ENCODE measurements around the gene DNMT3B. TPM values are rescaled to one million over a fixed set of nuclear protein-coding genes. Genes with fewer than 3 reads are reported as not detected.

DNMT3B gene
- total RNA-seq, 4 donors from 2014 or later: 0.47 to 2.3 (median 0.81) TPM; not detected in 1

DNA sequence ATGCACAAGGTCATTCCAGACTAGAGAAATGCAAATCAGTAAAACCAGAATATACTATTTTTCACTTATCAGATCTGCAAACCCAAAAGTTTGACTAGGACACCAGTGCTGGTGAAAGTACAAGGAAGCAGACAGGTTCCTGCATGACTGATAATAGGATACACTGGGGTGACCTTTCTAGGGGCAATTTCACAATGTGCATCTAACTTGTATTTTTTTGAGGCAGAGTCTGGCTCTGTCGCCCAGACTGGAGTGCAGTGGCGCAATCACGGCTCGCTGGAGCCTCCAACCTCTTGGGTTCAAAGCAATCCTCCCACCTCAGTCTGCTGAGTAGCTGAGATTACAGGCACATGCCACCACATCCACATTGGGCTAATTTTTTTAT is 30.3 kb upstream of the DNMT3B start:
- H3K27me3 ChIP-seq: no peaks in the 10 kb centered on the region
- H3K4me3 ChIP-seq: no peak overlapping the region
- H3K9me3 ChIP-seq: no peaks in the 10 kb centered on the region
- no peak for TF ChIP-seq POLR2AphosphoS5 (IDR thresholded peaks at IDR 0.05)
- TF ChIP-seq EP300 (IDR thresholded peaks at IDR 0.05): no peak
- TF ChIP-seq CTCF (IDR thresholded peaks at IDR 0.05): no peak
- TF ChIP-seq POLR2A (IDR thresholded peaks at IDR 0.05): no peak
- ATAC-seq: no peak
- H3K36me3 ChIP-seq: peaks cover 0 to 56% of the 10 kb centered on the region in 2 donors
- H3K27ac ChIP-seq: no peak overlapping the region
- WGBS, 2 donors (ENCODE audit: low coverage in 1 of 2): 82 to 89% methylated on average over 4 of the region's 4 CpGs
- H3K4me1 ChIP-seq: peaks cover 0 to 24% (median 0%) of the 10 kb centered on the region in 3 donors

GRCh38 chr20:32737371-32738223 is 24.6 kb upstream of the DNMT3B start:
- 31 to 52% methylated on average over 3 to 6 of the region's 7 CpGs for WGBS, 2 donors (ENCODE audit: low coverage in 1 of 2)
- no peak for ATAC-seq
- H3K36me3 ChIP-seq: peaks cover 0 to 23% of the 10 kb centered on the region in 2 donors
- no peaks in the 10 kb centered on the region for H3K27me3 ChIP-seq
- H3K4me3 ChIP-seq: no peak overlapping the region
- peak overlapping the region in 2 of 4 donors; percentile 14 to 15 for H3K27ac ChIP-seq
- H3K4me1 ChIP-seq: peaks cover 0 to 24% (median 4%) of the 10 kb centered on the region in 3 donors
- no peak for TF ChIP-seq POLR2A (IDR thresholded peaks at IDR 0.05)
- TF ChIP-seq CTCF (IDR thresholded peaks at IDR 0.05): no peak
- no peaks in the 10 kb centered on the region for H3K9me3 ChIP-seq

GRCh38 chr20:32741151-32741550 is 21.0 kb upstream of the DNMT3B start:
- H3K36me3 ChIP-seq: peaks cover 0 to 9% of the 10 kb centered on the region in 2 donors
- no peak for ATAC-seq
- 95 to 97% methylated on average over 4 to 5 of the region's 5 CpGs for WGBS, 2 donors (ENCODE audit: low coverage in 1 of 2)
- H3K4me3 ChIP-seq: no peak overlapping the region
- H3K27ac ChIP-seq: no peak overlapping the region
- no peaks in the 10 kb centered on the region for H3K9me3 ChIP-seq
- peaks cover 0 to 37% (median 7%) of the 10 kb centered on the region in 3 donors for H3K4me1 ChIP-seq
- H3K27me3 ChIP-seq: no peaks in the 10 kb centered on the region
- TF ChIP-seq EP300 (IDR thresholded peaks at IDR 0.05) (no peak), POLR2AphosphoS5 (IDR thresholded peaks at IDR 0.05) (no peak), POLR2A (IDR thresholded peaks at IDR 0.05) (no peak), CTCF (IDR thresholded peaks at IDR 0.05) (no peak)

- H3K27ac ChIP-seq: peak overlapping the region; percentile 62 to 90 (median 88)
- H3K4me1 ChIP-seq: peaks cover 0 to 34% (median 7%) of the 10 kb centered on the region in 3 donors
- TF ChIP-seq EP300 (IDR thresholded peaks at IDR 0.05) (no peak), CTCF (IDR thresholded peaks at IDR 0.05) (no peak), POLR2AphosphoS5 (IDR thresholded peaks at IDR 0.05) (no peak), POLR2A (IDR thresholded peaks at IDR 0.05) (no peak)
- ATAC-seq: no peak
- no peaks in the 10 kb centered on the region for H3K9me3 ChIP-seq
- 4 to 17% methylated on average over 10 to 15 of the region's 25 CpGs for WGBS, 2 donors (ENCODE audit: low coverage in 1 of 2)
- H3K36me3 ChIP-seq: no peaks in the 10 kb centered on the region
- peak overlapping the region; percentile 83 to 90 for H3K4me3 ChIP-seq
- no peaks in the 10 kb centered on the region for H3K27me3 ChIP-seq
These were observed 19.6 kb upstream of the DNMT3B start for GRCh38 chr20:32742322-32743236.

All from gastroesophageal sphincter (tissue), 4 donors.